Stomach (tissue), 9 donors: Measurements from ENCODE around the gene PHOSPHO1. TPM values are rescaled to one million over a fixed set of nuclear protein-coding genes. Genes with fewer than 3 reads are reported as not detected.
A peak's percentile ranks its signal among the peaks of the same experiment; 100 is the strongest.

Experiments
- DNase-seq, 2 donors: peaks; one replicate each; pipeline versions ENCODE4 v3.0.0 to v3.0.0-alpha.2; 2013 to 2019
- H3K27ac ChIP-seq, 5 donors: fragments of 200-600 bp in 4 of 5; sonication (generic) in 4 of 5; one replicate each; pipeline ENCODE4 v1.5.1; 2013 to 2019; ENCODE audit warnings: mild to moderate bottlenecking in 1 of 5, moderate library complexity in 1 of 5
- H3K27me3 ChIP-seq, 3 donors: fragments of 200-600 bp; sonication (generic); one replicate each; pipeline ENCODE4 v1.5.1; 2017 to 2019; ENCODE audit warnings: mixed run types in 1 of 3
- H3K36me3 ChIP-seq, 4 donors: fragments of 200-600 bp; sonication (generic); 1 replicate in 3 of 4; 2 replicates in 1 of 4; pipeline ENCODE4 v1.5.1; 2016 to 2019
- H3K4me1 ChIP-seq, 4 donors: fragments of 200-600 bp; sonication (generic); one replicate each; pipeline ENCODE4 v1.5.1; 2016 to 2019
- H3K4me3 ChIP-seq, 4 donors: fragments of 200-600 bp; sonication (generic) in 3 of 4; one replicate each; pipeline ENCODE4 v1.5.1; 2016 to 2019; ENCODE audit warnings: mild to moderate bottlenecking in 1 of 4
- H3K9me3 ChIP-seq, 4 donors: fragments of 200-600 bp; sonication (generic); one replicate each; pipeline ENCODE4 v1.5.1; 2016 to 2019
- EP300 ChIP-seq: sonication (generic); formaldehyde crosslinking; IDR thresholded peaks from one replicate; pipeline ENCODE4 v1.6.1; 2017; ENCODE audit warnings: antibody characterized with exemption
- POLR2A ChIP-seq, 4 donors: fragments of 450-650 bp; IDR thresholded peaks; one replicate each; pipeline ENCODE4 v1.6.1; 2016; ENCODE audit warnings: antibody characterized with exemption in 4 of 4, control low read depth in 2 of 4, mild to moderate bottlenecking in 1 of 4, moderate library complexity in 1 of 4
- POLR2AphosphoS5 ChIP-seq, 3 donors: sonication (generic); formaldehyde crosslinking; IDR thresholded peaks; one replicate each; pipeline ENCODE4 v1.6.1; 2016; ENCODE audit warnings: antibody characterized with exemption in 3 of 3
- WGBS, 5 donors: extraction: QIAGEN DNeasy Blood & Tissue Kit in 3 of 5; methylation state at CpG; one replicate each; pipeline versions ENCODE4 v1.1.5 to v1.1.7; 2013 to 2018; 5-methylcytosine and 5-hydroxymethylcytosine counted together
- intact Hi-C: fragments of 100-400 bp; cut with DNase I; formaldehyde crosslinking; loops from one replicate; pipeline ENCODE4 v1.15.1; 2023; ENCODE audit warnings: low total_unique reads
- polyA plus RNA-seq, 3 donors: library from polyadenylated mRNA; stranded (reverse); fragments of 200-250 nt; gene quantifications; one replicate each; pipeline ENCODE4 v1.2.3, GENCODE V29; 2013
- total RNA-seq, 5 donors: library from RNA; depleted of rRNA; stranded (reverse); fragments of >200 nt; gene quantifications; one replicate each; pipeline versions ENCODE4 v1.1.0 to v1.2.3, GENCODE V29; 2014 to 2016
- TF ChIP-seq, protein P1 (sequence below), 7 experiments: fragments of 450-650 bp in 4 of 7; fragments of 200-600 bp in 3 of 7; sonication (generic) in 3 of 7; IDR thresholded peaks; one replicate each; pipeline ENCODE4 v1.5.1; 2016 to 2019; ENCODE audit warnings: antibody characterized with exemption in 7 of 7, control low read depth in 2 of 7, mild to moderate bottlenecking in 1 of 7
- donor health status: healthy with polysubstance abuse.
- donor health status: Bipolar disorder and iron deficiency.
- donor health status: healthy.

Gene PHOSPHO1
- total and polyA plus RNA-seq, 8 donors = 0.35 to 7.7 (median 1.7) TPM; not detected in 5

- Histone ChIP-seq H3K36me3 (peaks cover 0 to 4% (median 0%) of the 10 kb centered on the region in 4 donors), H3K27me3 (peaks cover 5 to 48% (median 17%) of the 10 kb centered on the region in 3 donors), H3K4me3 (peak overlapping the region in 1 of 4 donors; percentile 6), H3K27ac (peak overlapping the region in 3 of 5 donors; percentile 24 to 73 (median 64)), H3K9me3 (no peaks in the 10 kb centered on the region), H3K4me1 (peaks cover 10 to 67% (median 33%) of the 10 kb centered on the region in 4 donors)
- peak in 1 of 2 donors; percentile 27 for DNase-seq
- WGBS, 5 donors = 56 to 71% (median 68%) methylated on average over 11 of the region's 11 CpGs
- TF ChIP-seq, protein P1, sequence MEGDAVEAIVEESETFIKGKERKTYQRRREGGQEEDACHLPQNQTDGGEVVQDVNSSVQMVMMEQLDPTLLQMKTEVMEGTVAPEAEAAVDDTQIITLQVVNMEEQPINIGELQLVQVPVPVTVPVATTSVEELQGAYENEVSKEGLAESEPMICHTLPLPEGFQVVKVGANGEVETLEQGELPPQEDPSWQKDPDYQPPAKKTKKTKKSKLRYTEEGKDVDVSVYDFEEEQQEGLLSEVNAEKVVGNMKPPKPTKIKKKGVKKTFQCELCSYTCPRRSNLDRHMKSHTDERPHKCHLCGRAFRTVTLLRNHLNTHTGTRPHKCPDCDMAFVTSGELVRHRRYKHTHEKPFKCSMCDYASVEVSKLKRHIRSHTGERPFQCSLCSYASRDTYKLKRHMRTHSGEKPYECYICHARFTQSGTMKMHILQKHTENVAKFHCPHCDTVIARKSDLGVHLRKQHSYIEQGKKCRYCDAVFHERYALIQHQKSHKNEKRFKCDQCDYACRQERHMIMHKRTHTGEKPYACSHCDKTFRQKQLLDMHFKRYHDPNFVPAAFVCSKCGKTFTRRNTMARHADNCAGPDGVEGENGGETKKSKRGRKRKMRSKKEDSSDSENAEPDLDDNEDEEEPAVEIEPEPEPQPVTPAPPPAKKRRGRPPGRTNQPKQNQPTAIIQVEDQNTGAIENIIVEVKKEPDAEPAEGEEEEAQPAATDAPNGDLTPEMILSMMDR (IDR thresholded peaks at IDR 0.05) = no peak
- no peak for TF ChIP-seq EP300
- no peak for TF ChIP-seq POLR2A (IDR thresholded peaks at IDR 0.05)
- peak in 1 of 3 donors; percentile 31 for TF ChIP-seq POLR2AphosphoS5 (IDR thresholded peaks at IDR 0.05)
- intact Hi-C loops = no loop called here
Observed at GRCh38 chr17:49216953-49217650, 13.5 kb downstream of the PHOSPHO1 start.

DNA sequence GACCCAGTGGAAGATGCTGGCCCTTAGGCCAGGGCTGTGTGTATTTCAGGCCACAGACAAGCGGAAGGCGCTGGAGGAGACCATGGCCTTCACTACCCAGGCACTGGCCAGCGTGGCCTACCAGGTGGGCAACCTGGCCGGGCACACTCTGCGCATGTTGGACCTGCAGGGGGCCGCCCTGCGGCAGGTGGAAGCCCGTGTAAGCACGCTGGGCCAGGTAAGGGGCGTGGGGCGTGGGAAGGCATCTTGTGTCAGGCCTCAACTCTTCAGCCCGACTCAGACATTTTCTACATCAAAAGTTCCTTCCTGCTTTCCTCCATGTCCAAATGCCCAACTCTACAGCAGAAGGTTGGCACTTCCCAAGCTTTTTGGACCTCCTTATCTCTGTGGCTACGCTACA is 14.1 kb downstream of the PHOSPHO1 start:
- peak overlapping the region in 4 of 5 donors; percentile 4 to 73 (median 56) for H3K27ac ChIP-seq
- TF ChIP-seq EP300 = no peak
- no peak for TF ChIP-seq POLR2AphosphoS5 (IDR thresholded peaks at IDR 0.05)
- TF ChIP-seq POLR2A (IDR thresholded peaks at IDR 0.05) = no peak
- TF ChIP-seq, protein P1 (IDR thresholded peaks at IDR 0.05) = no peak
- H3K27me3 ChIP-seq = peaks cover 5 to 42% (median 12%) of the 10 kb centered on the region in 3 donors
- H3K36me3 ChIP-seq = peaks cover 0 to 4% (median 0%) of the 10 kb centered on the region in 4 donors
- H3K4me3 ChIP-seq = peak overlapping the region in 1 of 4 donors; percentile 1
- DNase-seq = no peak
- intact Hi-C loops = no loop called here
- 82 to 88% (median 83%) methylated on average over 12 to 13 of the region's 13 CpGs for WGBS, 5 donors
- peaks cover 10 to 67% (median 33%) of the 10 kb centered on the region in 4 donors for H3K4me1 ChIP-seq
- no peaks in the 10 kb centered on the region for H3K9me3 ChIP-seq

DNA sequence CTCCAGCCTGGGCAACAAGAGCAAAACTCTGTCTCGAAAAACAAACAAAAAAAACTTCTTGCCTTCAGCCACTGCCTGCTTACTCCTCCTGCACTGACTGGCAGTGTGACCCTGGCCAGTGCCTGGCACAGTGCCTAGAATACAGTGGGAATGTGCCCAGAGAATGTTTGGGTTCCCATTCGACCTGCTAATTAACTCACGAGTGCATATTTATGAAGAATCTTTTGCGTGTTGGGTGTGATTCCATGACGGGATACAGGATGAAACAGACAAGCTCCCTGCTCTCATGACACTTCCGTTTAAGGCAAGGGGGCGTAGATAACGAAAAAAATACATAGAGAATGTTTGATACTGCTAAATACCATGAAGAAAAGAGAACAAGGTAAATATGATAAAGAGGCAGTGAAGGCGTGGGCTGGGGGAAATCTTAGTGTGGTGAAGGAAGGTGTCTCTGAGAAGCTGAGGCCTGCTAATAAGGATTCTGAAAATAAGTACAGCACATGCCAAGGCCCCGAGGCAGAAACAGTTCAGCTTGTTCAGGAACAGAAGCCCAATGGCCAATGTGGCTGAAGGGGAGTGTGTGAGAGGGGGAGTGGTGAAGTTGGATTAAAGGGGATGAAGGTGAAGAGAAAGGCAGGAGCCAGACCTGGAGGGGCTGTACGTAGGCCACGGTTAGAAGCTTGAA is 15.8 kb downstream of the PHOSPHO1 start:
- Histone ChIP-seq H3K4me1 (peaks cover 10 to 65% (median 34%) of the 10 kb centered on the region in 4 donors), H3K4me3 (peak overlapping the region in 1 of 4 donors; percentile 8), H3K27me3 (peaks cover 5 to 35% (median 12%) of the 10 kb centered on the region in 3 donors), H3K36me3 (peaks cover 0 to under 1% (median 0%) of the 10 kb centered on the region in 4 donors), H3K27ac (peak overlapping the region in 4 of 5 donors; percentile 20 to 73 (median 36)), H3K9me3 (no peaks in the 10 kb centered on the region)
- peak; percentile 59 to 79 for DNase-seq
- TF ChIP-seq EP300 = no peak
- TF ChIP-seq, protein P1 (IDR thresholded peaks at IDR 0.05) = no peak
- WGBS, 5 donors = 27 to 47% (median 34%) methylated on average over 12 of the region's 12 CpGs
- intact Hi-C loops = no loop called here

- TF ChIP-seq POLR2A (IDR thresholded peaks at IDR 0.05) (no peak), EP300 (no peak), POLR2AphosphoS5 (IDR thresholded peaks at IDR 0.05) (no peak)
- TF ChIP-seq, protein P1 (IDR thresholded peaks at IDR 0.05) = no peak
- Histone ChIP-seq H3K36me3 (no peaks in the 10 kb centered on the region), H3K4me3 (peak overlapping the region in 3 of 4 donors; percentile 7 to 42 (median 8)), H3K27me3 (peaks cover 0 to 35% (median 13%) of the 10 kb centered on the region in 3 donors), H3K27ac (peak overlapping the region in 2 of 5 donors; percentile 42 to 73), H3K4me1 (peaks cover 10 to 63% (median 29%) of the 10 kb centered on the region in 4 donors), H3K9me3 (no peaks in the 10 kb centered on the region)
- 80 to 94% (median 83%) methylated on average over 2 of the region's 2 CpGs for WGBS, 5 donors
- no peak for DNase-seq
- intact Hi-C loops = no loop called here
Observed at GRCh38 chr17:49213847-49214246, 16.7 kb downstream of the PHOSPHO1 start.
